Measurements from ENCODE around the gene DYSF.

DYSF gene

DNA sequence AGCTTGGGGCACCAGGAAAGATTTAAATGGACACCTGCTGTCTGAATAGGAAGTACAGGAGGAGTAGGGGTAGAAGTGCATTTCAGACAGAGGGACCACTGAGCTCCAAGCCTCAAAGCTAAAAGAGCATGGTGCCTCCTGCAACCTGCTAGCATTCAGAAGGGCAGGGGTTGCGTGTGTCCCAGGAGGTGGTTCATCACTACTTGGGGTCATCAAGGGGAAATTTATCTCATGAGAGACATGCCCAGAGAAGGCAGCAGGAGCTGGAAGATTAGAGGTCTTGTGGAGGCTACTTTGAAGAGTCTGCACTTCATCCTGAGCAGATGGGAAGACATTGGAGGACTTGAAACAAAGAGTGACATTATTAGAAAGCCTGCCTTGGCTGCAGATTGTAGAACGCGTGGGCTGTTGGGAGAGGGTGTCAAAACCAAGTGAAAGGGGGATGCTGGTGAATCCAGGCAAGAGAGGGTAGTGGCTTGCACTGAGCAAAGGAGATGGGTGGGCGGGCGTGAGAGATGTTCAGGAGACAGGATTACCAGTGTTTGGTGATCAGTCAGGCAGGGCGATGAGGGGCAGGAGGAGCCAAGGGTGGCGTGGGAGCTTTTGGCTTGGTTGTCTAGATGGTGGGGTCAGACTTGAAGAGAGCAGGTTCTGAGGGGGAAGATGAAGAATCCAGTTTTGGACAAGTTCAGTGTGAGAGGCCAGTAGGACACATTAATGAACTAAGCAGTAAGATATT lies 154.0 kb downstream of the DYSF start:
- no peak for DNase-seq

- no peak for DNase-seq
Observed at GRCh38 chr2:71608034-71608433, 154.7 kb downstream of the DYSF start.

DNA sequence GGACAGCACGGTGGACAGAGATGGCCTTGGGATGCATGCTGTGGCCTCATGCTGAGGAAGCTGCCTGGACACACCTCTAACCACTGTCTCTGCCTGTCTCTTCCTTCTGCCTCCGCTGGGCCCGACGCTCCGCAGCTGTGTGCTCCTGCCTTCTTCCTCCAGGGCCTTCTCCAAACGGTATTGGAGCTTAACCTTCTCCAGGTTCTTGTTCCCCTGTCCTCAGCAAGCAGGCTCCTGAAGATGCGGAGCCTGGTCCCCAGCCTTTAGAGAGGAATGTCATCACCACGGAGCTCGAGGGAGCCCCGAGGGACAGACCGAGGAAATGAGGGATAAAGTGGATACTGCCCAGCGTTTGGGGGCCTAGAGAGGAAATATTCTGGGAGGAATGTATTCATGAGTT lies 155.1 kb downstream of the DYSF start:
- no peak for DNase-seq

DNA sequence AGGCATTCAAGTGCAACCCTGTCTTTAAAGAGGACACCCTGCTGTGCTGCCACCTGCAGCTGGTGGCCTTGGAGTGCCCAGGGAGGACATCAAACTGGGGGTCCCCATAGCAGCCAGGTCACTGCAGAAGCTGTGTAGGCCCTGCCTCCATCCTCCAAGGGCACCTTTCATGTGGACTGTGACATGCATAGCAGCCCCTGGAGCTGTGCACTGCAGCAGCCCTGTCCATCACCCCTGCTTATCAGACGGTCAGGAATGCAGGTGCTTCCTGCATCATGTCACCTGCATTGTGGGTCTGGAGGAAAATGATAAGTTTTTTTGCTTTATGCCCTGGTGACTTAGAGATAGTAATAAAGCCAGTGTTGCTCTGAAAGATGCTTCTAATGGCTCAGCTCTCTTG lies 155.7 kb downstream of the DYSF start:
- no peak for DNase-seq

DNA sequence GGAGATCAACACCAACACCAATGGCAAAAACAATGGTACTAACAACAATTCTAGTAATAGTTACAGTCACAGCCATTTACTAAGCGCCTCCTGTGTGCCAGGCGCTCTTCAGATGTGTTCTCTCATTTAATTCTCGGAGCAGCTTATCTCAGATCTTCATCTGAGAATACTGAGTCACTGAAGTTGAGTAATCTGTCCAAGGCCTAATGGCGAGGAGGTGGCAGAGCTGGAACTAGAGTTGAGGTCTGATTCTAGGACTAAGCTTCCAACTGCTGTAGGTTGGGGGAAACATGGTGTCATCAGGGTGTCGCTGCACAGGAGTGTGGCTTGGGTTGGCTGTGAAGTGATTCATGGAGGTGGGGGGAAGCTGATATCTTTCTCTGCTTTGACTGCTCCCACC lies 156.1 kb downstream of the DYSF start:
- DNase-seq = no peak

DNA sequence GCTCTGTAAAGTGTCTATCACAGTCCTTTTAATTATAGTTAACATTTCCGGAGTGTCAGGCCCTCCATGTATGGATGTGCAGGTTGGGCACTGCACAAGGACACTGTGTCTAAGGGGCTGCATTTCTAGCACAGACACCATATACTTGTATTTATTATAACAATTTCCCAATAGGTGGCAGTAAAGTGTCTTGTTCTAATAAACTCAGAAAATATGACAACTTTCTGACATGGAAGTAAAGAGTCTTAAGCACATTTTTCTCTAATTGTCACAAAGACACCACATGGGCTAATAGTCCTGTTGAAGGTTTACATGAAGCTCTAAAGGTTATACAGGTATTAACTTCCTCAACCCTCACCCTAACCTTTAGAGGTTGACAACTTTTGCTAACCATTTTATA lies 156.6 kb downstream of the DYSF start:
- DNase-seq = no peak

- DNase-seq = no peak
Observed at GRCh38 chr2:71610671-71611070, 157.3 kb downstream of the DYSF start.

DNA sequence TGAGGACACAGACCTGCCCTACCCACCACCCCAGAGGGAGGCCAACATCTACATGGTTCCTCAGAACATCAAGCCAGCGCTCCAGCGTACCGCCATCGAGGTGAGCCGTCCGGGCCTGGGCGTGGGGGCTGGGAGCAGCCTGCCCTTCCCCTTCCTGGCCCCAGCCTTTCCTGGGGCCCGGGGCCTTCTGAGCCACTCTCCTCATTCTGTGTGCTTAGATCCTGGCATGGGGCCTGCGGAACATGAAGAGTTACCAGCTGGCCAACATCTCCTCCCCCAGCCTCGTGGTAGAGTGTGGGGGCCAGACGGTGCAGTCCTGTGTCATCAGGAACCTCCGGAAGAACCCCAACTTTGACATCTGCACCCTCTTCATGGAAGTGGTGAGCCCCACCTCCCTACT lies 157.9 kb downstream of the DYSF start:
- DNase-seq = no peak

DNA sequence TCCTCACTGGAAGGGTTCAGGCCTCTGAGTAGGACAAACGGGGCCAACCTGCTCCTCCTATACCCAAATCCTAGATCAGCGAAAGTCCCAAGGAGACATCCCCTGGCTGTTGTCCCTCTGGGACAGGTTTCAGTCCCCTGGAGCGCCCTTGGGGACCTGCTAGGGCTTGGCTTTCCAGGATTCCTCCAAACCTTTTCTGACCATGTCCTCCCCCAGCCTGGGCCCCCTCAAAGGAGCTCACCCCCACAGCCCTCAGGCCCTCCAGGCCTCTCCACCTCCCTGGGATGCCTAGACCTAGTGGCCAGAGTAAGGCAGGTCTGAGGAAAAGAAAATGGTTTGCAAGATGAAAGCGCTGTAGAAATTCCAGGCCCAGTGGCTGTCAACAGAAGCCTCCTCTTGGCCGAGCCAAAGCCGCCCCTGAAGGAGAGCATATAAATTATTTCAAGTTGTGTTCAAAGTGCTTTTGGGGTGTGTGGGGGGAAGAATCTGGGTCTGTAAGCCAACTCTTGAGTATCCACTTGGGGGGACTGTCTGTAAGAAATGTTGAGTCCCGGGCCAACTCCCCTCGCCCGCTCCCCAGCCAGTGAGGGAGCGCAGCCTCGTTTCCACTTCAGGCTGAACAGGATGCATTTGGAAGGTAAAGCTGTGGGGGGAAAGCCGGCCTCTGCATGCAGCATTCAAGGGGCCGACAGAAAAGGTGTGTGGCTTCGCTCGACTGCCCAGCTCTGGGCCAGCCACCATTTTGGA lies 158.6 kb downstream of the DYSF start:
- no peak for DNase-seq

DNA sequence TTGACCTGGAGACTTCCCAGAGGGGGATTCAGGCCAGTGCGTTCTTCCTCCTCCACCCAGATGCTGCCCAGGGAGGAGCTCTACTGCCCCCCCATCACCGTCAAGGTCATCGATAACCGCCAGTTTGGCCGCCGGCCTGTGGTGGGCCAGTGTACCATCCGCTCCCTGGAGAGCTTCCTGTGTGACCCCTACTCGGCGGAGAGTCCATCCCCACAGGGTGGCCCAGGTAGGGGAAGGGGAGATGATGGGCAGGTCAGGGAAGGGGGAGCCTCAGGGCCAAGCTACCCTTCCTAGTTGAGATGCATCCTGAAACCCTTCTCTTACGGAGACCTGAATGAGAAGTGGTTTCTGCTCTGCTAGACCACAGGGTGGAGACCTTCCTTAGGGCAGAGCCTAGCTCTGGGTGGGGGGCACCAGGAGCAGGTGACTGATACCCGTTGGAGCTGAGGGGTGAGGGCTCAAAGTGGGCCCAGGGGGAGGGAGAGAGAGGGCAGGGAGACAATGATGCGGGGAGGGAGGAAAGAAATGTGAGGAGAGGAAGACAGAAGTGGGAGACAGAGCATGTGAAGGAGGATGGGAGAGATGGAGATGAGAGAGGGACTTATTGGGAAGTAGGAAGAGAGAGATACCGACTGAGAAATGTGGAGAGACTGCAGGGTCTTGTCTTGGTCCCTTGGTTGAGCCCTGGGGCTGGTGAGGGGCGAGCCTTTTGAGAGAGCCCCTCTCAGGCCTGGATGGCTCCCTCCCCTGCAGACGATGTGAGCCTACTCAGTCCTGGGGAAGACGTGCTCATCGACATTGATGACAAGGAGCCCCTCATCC lies 159.4 kb downstream of the DYSF start:
- no peak for DNase-seq

GRCh38 chr2:71613403-71613952 lies 160.1 kb downstream of the DYSF start:
- DNase-seq = no peak

- DNase-seq = no peak
Observed at GRCh38 chr2:71613953-71614925, 160.9 kb downstream of the DYSF start.

- DNase-seq = no peak
Observed at GRCh38 chr2:71614976-71615766, 161.8 kb downstream of the DYSF start.

DNA sequence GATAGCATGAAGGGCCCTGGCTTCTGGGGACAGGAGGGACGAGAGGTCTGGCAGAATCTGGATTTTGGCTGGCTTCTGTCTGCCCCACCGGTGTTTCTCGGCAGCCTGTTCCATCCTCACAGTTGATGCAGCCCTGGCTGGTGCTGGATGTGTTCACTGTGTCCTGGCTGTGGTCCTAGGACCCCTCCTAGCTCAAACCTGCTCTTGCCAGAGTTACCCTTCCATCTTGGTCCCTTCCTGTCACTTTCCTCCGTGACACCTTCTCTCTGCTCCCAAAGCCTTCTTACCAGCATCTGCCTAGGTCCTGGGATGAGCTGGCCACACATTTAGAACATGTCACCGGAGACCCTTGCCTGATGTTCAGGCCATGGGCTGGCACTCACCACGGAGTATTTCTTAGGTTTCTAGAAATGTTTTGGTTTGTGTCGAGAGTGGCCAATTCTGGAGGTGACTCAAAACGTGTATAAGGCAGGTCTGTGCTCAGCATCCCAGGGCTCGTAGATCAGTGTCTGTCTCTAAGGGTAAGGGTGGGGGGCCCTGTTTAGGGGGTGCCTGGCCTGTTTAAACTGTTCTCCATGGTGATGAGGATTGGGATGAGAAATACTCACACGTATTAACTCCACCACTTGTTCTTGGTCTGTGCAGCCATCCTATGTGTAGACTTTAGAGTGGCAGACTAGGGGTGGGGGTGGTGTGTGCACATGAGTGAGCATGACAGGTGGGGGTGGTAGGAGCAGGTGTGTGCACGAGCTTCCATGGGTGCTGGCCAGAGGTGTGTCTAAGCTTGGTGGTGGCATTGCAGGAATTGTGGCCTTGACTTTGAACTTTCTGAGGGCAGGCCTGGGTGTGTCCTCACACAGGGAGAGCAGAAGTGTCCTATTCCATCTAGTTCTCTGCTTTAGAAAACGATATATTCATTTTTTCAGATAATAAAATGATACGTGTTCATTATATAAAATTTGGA lies 162.7 kb downstream of the DYSF start:
- no peak for DNase-seq

- DNase-seq = no peak
Observed at GRCh38 chr2:71617266-71617665, 163.9 kb downstream of the DYSF start.

- no peak for DNase-seq
Observed at GRCh38 chr2:71618327-71619113, 165.2 kb downstream of the DYSF start.

GRCh38 chr2:71619230-71619741 lies 165.9 kb downstream of the DYSF start:
- no peak for DNase-seq

DNA sequence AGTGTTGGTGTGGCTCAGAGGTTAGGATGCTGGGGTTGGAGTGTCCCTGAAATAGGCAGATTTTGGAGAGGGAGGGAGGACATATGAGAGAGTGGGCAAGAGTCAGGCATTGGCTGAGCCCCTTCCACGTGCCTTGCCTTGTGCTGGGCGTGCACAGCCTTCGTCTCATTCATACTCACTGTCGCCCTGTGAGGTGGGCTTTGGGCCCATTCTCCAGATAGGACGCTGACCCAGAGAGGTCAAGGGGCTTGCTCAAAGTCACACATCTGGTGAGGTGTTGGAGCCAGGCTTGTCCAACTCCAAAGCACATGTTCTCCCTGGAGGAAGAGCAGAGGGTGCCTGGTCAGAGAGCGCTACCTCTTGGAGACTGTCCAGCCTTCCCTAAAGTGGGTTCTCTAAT lies 166.8 kb downstream of the DYSF start:
- no peak for DNase-seq

DNA sequence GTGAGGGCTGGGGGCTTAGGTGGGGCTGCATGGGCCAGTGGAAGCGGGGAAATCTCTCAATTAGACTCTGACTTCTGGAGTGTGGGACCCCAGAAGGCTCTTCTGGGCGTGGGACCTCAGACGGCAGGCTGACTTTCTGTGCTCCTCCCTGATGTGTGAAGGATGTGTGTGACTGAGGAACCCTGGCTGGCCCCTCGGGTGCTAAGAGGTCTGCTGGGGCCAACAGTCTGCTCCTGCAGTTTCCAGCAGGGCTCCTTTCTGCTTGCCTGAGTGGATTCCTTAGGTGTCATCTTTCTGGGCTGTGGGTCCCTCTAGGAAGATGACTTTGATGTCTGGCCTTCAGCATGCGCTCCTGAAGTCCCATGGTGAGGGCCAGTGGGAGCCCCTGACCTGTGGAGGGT lies 167.5 kb downstream of the DYSF start:
- no peak for DNase-seq

Measured in activated T-cell treated with anti-CD3 and anti-CD28 coated beads for 4 hours (primary cell).